K562 (cell line): ENCODE measurements around the gene ZNF665. TPM values are rescaled to one million over a fixed set of nuclear protein-coding genes. Genes with fewer than 3 reads are reported as not detected.
A peak's percentile ranks its signal among the peaks of the same experiment; 100 is the strongest.
"Not testable (repeated sequence)": the region's sequence is repeated elsewhere in the genome, so short reads cannot be mapped to it uniquely, and the experiment has no call there.

Source experiments
- ATAC-seq: fragments of 200-7000 bp; cut with Tn5 transposase; 3 replicates; pipeline ENCODE4 v1.9.1; 2020; ENCODE audit warnings: moderate library complexity
- BruUV-seq: library from RNA; stranded (reverse); fragments of 400-500 nt; replicated peaks from 2 replicates; lab custom pipeline; 2021; lab: Mats Ljungman, UMichigan
- CTCF ChIA-PET: fragments of 300-600 bp; formaldehyde crosslinking; extraction: SDS; loops from one replicate; lab custom pipeline; 2021; ENCODE audit warnings: low intra/inter-chr PET ratio; lab: Yijun Ruan, JAX
- POLR2A ChIA-PET: fragments of 300-600, 350-650 bp; sonication (Branson Sonifier 250); formaldehyde crosslinking; extraction: SDS; loops from one replicate; lab custom pipeline; 2021; ENCODE audit warnings: antibody characterized with exemption, inconsistent platforms; lab: Yijun Ruan, JAX
- DNase-seq, 4 experiments: peaks; one replicate each; pipeline versions ENCODE4 v3.0.0 to v3.0.0-alpha.2; 2011 to 2018; ENCODE audit warnings: low spot score in 3 of 4, mixed read lengths in 3 of 4; ENCODE audit errors: extremely low read depth in 1 of 4
- FAIRE-seq: peaks from 2 replicates; lab custom pipeline; 2011; peaks lifted over from hg19 to GRCh38; lab: Jason Lieb, UNC
- H2AFZ ChIP-seq: 2 replicates; pipeline ENCODE4 v1.6.0; 2011; ENCODE audit warnings: low read depth, low read length, control low read depth, inconsistent platforms
- H3K27ac ChIP-seq: fragments of 200-600 bp; 3 replicates; pipeline ENCODE4 v1.8.0; 2011; ENCODE audit warnings: low read depth, mild to moderate bottlenecking, control low read depth, inconsistent platforms, low read length, moderate library complexity, mixed read lengths; ENCODE audit errors: extremely low read depth
- H3K27me3 ChIP-seq, 2 experiments: fragments of 300-600 bp in 1 of 2; 2 replicates in 1 of 2; 3 replicates in 1 of 2; pipeline versions ENCODE4 v1.6.0 to v1.8.0; 2011; ENCODE audit warnings: inconsistent platforms in 2 of 2, low read length in 2 of 2, mild to moderate bottlenecking in 1 of 2, mixed read lengths in 1 of 2, moderate library complexity in 1 of 2; ENCODE audit not compliant: control insufficient read depth in 2 of 2, insufficient read depth in 2 of 2
- H3K36me3 ChIP-seq: fragments of 300-600 bp; 3 replicates; pipeline ENCODE4 v1.8.0; 2011; ENCODE audit warnings: mild to moderate bottlenecking, low read length, inconsistent platforms; ENCODE audit not compliant: control insufficient read depth, insufficient read depth
- H3K4me1 ChIP-seq, 2 experiments: fragments of 200-600 bp in 1 of 2; replicated peaks in 1 of 2; 2 replicates in 1 of 2; 3 replicates in 1 of 2; pipeline versions ENCODE4 v1.5.1 to v1.8.0; 2011; ENCODE audit warnings: inconsistent platforms in 2 of 2, low read length in 2 of 2, mild to moderate bottlenecking in 1 of 2, mixed read lengths in 1 of 2, moderate library complexity in 1 of 2; ENCODE audit not compliant: control insufficient read depth in 2 of 2, insufficient read depth in 2 of 2
- H3K4me2 ChIP-seq: 2 replicates; pipeline ENCODE4 v1.6.1; 2011; ENCODE audit warnings: low read length, control low read depth, inconsistent platforms, mixed read lengths; ENCODE audit not compliant: insufficient read depth
- H3K4me3 ChIP-seq: fragments of 200-600 bp; sonication (generic), shearing (Covaris generic); 2 replicates; pipeline ENCODE4 v1.5.1; 2016; ENCODE audit warnings: control low read depth, inconsistent platforms
- H3K79me2 ChIP-seq: fragments of 200-600 bp; 3 replicates; pipeline ENCODE4 v1.8.0; 2011; ENCODE audit warnings: low read length, inconsistent platforms; ENCODE audit not compliant: control insufficient read depth, insufficient read depth
- H3K9ac ChIP-seq, 2 experiments: 2 replicates each; pipeline versions ENCODE4 v1.6.0 to v1.6.1; 2011; ENCODE audit warnings: low read depth in 2 of 2, low read length in 2 of 2, control low read depth in 1 of 2, inconsistent platforms in 1 of 2, mild to moderate bottlenecking in 1 of 2, mixed read lengths in 1 of 2; ENCODE audit not compliant: insufficient read depth in 1 of 2
- H3K9me1 ChIP-seq: one replicate; pipeline ENCODE4 v1.6.0; 2011; ENCODE audit warnings: inconsistent platforms, mild to moderate bottlenecking, low read length, moderate library complexity; ENCODE audit not compliant: control insufficient read depth, insufficient read depth
- H3K9me3 ChIP-seq: replicated peaks from 2 replicates; pipeline ENCODE4 v1.5.1; 2011; ENCODE audit warnings: low read depth, low read length, inconsistent platforms; ENCODE audit not compliant: control insufficient read depth, insufficient read depth
- H4K20me1 ChIP-seq: replicated peaks from 2 replicates; pipeline ENCODE4 v1.6.1; 2011; ENCODE audit warnings: low read length, inconsistent platforms, mixed read lengths; ENCODE audit not compliant: control insufficient read depth, insufficient read depth
- TRIM28 ChIP-seq: fragments of 450-650 bp; IDR thresholded peaks from 2 replicates; pipeline ENCODE4 v1.6.1; 2017
- UBTF ChIP-seq, 2 experiments: IDR thresholded peaks; 2 replicates each; pipeline ENCODE4 v1.6.1; 2012; ENCODE audit warnings: improper control_type of control experiment in 2 of 2, low read depth in 2 of 2, low read length in 2 of 2, borderline replicate concordance in 1 of 2
- ZNF274 ChIP-seq: IDR thresholded peaks from 2 replicates; pipeline ENCODE4 v1.6.1; 2011; ENCODE audit warnings: low read depth, mild to moderate bottlenecking, low read length, moderate library complexity, borderline replicate concordance
- WGBS: fragments of 100-300 bp; shearing (Covaris generic); methylation state at CpG from one replicate; pipeline ENCODE4 v1.1.6; 2016; ENCODE audit warnings: low coverage, mixed read lengths; ENCODE audit not compliant: insufficient coverage; ENCODE audit errors: missing lambda C conversion rate; 5-methylcytosine and 5-hydroxymethylcytosine counted together
- in situ Hi-C: fragments of 300-500 bp; cut with MboI; formaldehyde crosslinking; loops from 4 replicates; pipeline ENCODE4 v1.15.0; 2018; ENCODE audit warnings: inconsistent platforms, mixed read lengths
- intact Hi-C: fragments of 100-400 bp; cut with micrococcal nuclease; formaldehyde crosslinking; loops from 2 replicates; pipeline ENCODE4 v1.14.2; 2022
- polyA plus RNA-seq, 8 experiments: library from polyadenylated mRNA; depleted of rRNA in 4 of 8; stranded (reverse) in 5 of 8; unstranded in 3 of 8; fragments of >200 nt; fragmentation: Nextera tagmentation in 2 of 8; fragmentation: Illumina TruSeq in 1 of 8; extraction: Ambion mirVana in 2 of 8; extraction: Trizol in 1 of 8; gene quantifications; 2 replicates each; pipeline versions ENCODE4 v1.2.1 to v1.2.3, GENCODE V29; 2011 to 2014; ENCODE audit warnings: inconsistent platforms in 1 of 8, missing spikeins in 1 of 8
- total RNA-seq, 7 experiments: library from RNA; depleted of rRNA in 6 of 7; stranded (reverse); fragments of >200 nt in 6 of 7; fragmentation: Illumina TruSeq in 2 of 7; extraction: Trizol in 2 of 7; gene quantifications; 2 replicates each; pipeline versions ENCODE4 v1.2.1 to v1.2.3, GENCODE V29; 2011 to 2021; ENCODE audit warnings: low replicate concordance in 1 of 7

The ZNF665 gene
- total and polyA plus RNA-seq, 9 of the 15 experiments (the other 6 are each of a cell fraction or from before 2014, with no cell fraction given): 1.9 to 7.6 (median 2.8) TPM

GRCh38 chr19:53212703-53213320 lies 19.7 kb upstream of the ZNF665 start:
- Histone ChIP-seq H3K4me1 (no peaks in the 10 kb centered on the region), H3K9me1 (no peaks in the 10 kb centered on the region), H2AFZ (no peak overlapping the region), H3K27ac (no peak overlapping the region), H3K36me3 (no peaks in the 10 kb centered on the region), H3K4me3 (no peak overlapping the region), H4K20me1 (no peaks in the 10 kb centered on the region), H3K27me3 (no peaks in the 10 kb centered on the region), H3K4me2 (no peak overlapping the region), H3K9me3 (peaks cover 6% of the 10 kb centered on the region), H3K79me2 (no peaks in the 10 kb centered on the region), H3K9ac (no peak overlapping the region)
- WGBS: 0% methylated on average over 2 of the region's 2 CpGs
- TF ChIP-seq UBTF (IDR thresholded peaks at IDR 0.05; ENCODE audit: borderline replicate concordance in 1 of 2, low read depth in 2 of 2, low read length in 2 of 2) (no peak), TRIM28 (0 out of 2 replicates have a peak, but pooled peaks have one; percentile 24), ZNF274 (peak; percentile 90)
- ATAC-seq (no peak), DNase-seq (no peak), FAIRE-seq (no peak)
- ChIA-PET POLR2A (no interaction called here), CTCF (no interaction called here)
- intact Hi-C loops (no loop called here), in situ Hi-C loops (no loop called here)
- no TSS peak for BruUV-seq

GRCh38 chr19:53211554-53211953 lies 18.4 kb upstream of the ZNF665 start:
- H3K27ac ChIP-seq, intact Hi-C loops, H3K4me3 ChIP-seq, H2AFZ ChIP-seq, DNase-seq, H3K9me3 ChIP-seq, H4K20me1 ChIP-seq, H3K4me1 ChIP-seq, ATAC-seq, BruUV-seq, FAIRE-seq, in situ Hi-C loops, H3K36me3 ChIP-seq, H3K9ac ChIP-seq, H3K79me2 ChIP-seq, CTCF ChIA-PET, H3K4me2 ChIP-seq, H3K9me1 ChIP-seq, H3K27me3 ChIP-seq: not testable (repeated sequence)
- WGBS: 6% methylated on average over 3 of the region's 3 CpGs
- POLR2A ChIA-PET: interaction anchor here (1.3 kb wide), 1 partner anchor 50 kb away, joined by 3 read pairs; no protein-coding TSS in a partner anchor
